Stimulated activated naive B cell treated with anti-CD40 and anti-IgM and Interleukin-4, amounts not matched to agents 10 μg/mL and 1 μg/mL and 100 μg/mL, for 72 hours (primary cell): Measurements from ENCODE around the gene PLA2G3.

Experiments used
- ATAC-seq, 2 donors: fragments of 150-1000 bp; cut with Tn5 transposase; replicated peaks; 2 replicates each; pipeline ENCODE4 v1.10.0; 2021; ENCODE audit warnings: moderate library complexity in 1 of 2
- DNase-seq: peaks from one replicate; pipeline ENCODE4 v3.0.0; 2021
- H3K27ac Mint-ChIP-seq: one replicate; pipeline ENCODE4 v1.8.0; 2022; ENCODE audit warnings: mild to moderate bottlenecking, mixed read lengths
- H3K27me3 Mint-ChIP-seq, 2 donors: one replicate each; pipeline ENCODE4 v1.8.0; 2022; ENCODE audit warnings: mixed read lengths in 2 of 2
- H3K36me3 Mint-ChIP-seq, 2 donors: one replicate each; pipeline ENCODE4 v1.8.0; 2022; ENCODE audit warnings: mixed read lengths in 2 of 2, mild to moderate bottlenecking in 1 of 2
- H3K4me1 Mint-ChIP-seq, 2 donors: one replicate each; pipeline ENCODE4 v1.8.0; 2022; ENCODE audit warnings: mixed read lengths in 2 of 2, mild to moderate bottlenecking in 1 of 2
- H3K4me3 Mint-ChIP-seq, 2 donors: one replicate each; pipeline ENCODE4 v1.8.0; 2022; ENCODE audit warnings: mild to moderate bottlenecking in 2 of 2, mixed read lengths in 2 of 2, moderate library complexity in 1 of 2
- H3K9me3 Mint-ChIP-seq, 2 donors: one replicate each; pipeline ENCODE4 v1.8.0; 2022; ENCODE audit warnings: mixed read lengths in 2 of 2, mild to moderate bottlenecking in 1 of 2

PLA2G3 gene

DNA sequence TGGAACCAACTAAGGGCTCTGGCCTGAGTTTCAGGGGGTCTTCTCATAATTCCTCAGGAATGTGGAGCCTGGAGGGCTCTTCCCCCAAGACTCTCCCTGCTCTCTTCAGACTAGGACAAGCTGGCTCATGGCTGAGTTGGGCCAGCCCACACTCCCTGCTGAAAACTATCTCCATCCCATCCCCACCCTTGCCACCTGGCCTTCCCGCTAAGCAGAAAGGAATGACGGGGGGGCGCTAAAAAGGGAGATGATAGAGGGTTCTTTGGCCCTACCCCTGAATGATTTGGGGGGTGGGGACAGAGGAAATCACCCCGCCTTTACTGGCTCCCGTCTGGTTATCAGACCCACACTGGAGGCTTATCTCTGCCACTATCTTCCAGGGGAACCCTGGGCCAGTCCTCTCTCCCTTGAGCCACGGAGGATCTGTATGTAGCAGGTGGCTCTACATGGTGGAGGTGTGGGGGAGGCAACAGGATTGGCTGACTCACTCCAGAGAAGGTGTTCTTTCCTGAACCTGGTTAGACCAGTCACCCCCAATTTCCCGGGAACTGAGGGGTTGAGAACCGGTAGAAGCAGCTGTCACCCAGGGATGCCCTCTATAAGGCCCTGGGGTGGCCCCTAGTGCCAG is 53.5 kb downstream of the PLA2G3 start:
- Mint-ChIP-seq H3K4me3 (no peak overlapping the region), H3K36me3 (peaks cover under 1 to 3% of the 10 kb centered on the region in 2 donors), H3K9me3 (no peaks in the 10 kb centered on the region), H3K4me1 (peaks cover 34 to 46% of the 10 kb centered on the region in 2 donors), H3K27me3 (peaks cover 0 to 3% of the 10 kb centered on the region in 2 donors), H3K27ac (no peak overlapping the region)
- ATAC-seq = no peak
- DNase-seq = no peak

DNA sequence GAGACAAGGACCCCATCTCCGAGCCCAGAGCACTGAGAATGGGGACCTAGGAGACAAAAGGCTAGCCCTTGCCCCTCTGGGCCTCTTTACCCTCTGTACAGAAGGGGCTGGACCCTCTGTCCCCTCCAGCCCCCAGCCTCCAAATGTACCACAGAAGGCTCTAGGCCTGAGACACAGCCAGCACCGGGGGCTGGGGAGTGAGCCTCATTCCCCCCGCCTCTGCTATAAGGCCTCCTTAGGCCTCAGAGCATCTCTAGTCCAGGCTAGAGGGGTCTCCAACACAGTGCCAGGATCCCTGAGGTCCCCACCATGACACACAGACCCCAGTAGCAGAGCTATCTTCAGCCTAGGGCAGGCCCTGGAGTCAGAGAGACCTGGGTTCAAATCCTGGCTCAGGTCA is 54.4 kb downstream of the PLA2G3 start:
- H3K27ac Mint-ChIP-seq = peak overlapping the region; percentile 42
- peaks cover 3 to 4% of the 10 kb centered on the region in 2 donors for H3K36me3 Mint-ChIP-seq
- DNase-seq (no peak), ATAC-seq (no peak)
- H3K4me3 Mint-ChIP-seq = peak overlapping the region; percentile 17 to 94
- no peaks in the 10 kb centered on the region for H3K9me3 Mint-ChIP-seq
- H3K4me1 Mint-ChIP-seq = peaks cover 43 to 55% of the 10 kb centered on the region in 2 donors
- peaks cover 0 to 7% of the 10 kb centered on the region in 2 donors for H3K27me3 Mint-ChIP-seq

DNA sequence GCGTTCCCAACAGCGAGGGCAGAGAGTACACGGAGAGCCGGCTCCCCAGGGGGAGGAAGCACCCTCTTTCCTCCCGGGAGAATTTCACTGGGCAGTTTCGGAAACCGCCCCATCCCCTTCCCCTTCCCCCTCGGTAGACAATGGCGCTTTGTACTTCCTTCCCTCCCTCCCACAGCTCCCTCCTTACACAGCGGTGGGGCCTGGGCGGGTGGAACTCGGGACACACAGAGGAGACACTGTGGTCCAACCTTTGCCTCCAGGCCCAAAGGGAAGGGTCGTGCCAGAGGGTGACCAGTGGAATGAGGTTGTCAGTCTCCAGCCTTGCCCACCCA is 54.8 kb downstream of the PLA2G3 start:
- Mint-ChIP-seq H3K36me3 (peaks cover 3 to 4% of the 10 kb centered on the region in 2 donors), H3K27ac (peak overlapping the region; percentile 97), H3K4me1 (peaks cover 47 to 59% of the 10 kb centered on the region in 2 donors), H3K9me3 (no peaks in the 10 kb centered on the region), H3K4me3 (peak overlapping the region; percentile 89 to 94), H3K27me3 (peaks cover 0 to 7% of the 10 kb centered on the region in 2 donors)
- ATAC-seq (no peak), DNase-seq (no peak)

DNA sequence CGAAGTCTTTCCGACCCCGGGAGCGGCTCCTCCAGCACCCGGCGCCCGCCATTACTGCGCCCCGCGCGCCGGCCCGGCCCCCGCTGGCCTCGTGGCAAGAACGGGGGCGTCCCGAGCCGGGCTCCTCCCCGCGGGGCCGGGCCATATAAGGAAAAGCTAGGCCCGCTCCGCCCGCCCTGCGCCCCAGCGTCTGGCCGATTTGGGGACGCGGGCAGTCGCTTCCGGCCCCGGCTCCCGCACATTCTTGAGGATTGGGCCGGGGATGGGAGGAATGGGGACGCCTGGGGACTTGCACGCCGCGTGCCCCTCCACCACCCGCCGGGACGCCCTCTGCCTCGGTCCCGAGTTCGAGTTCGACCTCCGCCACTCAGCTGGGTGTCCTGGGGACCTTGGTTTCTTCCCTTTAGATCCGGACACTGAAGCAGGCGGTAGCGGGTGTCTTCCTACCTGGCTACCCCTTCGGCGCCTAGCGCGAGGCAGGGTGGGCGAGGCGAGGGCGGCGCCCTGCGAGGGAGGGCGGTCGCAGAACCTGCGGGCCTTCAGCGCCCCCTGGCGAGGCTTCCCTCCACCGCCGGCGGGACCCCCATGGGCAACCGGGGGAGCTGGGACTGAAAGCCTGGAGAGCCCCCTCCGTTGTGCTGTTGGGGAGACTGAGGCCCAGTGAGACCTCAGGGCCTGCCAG is 55.4 kb downstream of the PLA2G3 start:
- Mint-ChIP-seq H3K4me3 (peak overlapping the region; percentile 94), H3K4me1 (peaks cover 47 to 60% of the 10 kb centered on the region in 2 donors), H3K36me3 (peaks cover 3 to 4% of the 10 kb centered on the region in 2 donors), H3K27me3 (peaks cover 0 to 7% of the 10 kb centered on the region in 2 donors), H3K9me3 (no peaks in the 10 kb centered on the region), H3K27ac (peak overlapping the region; percentile 97)
- DNase-seq = peak; percentile 83
- peak; percentile 83 to 85 for ATAC-seq
